Tongue (tissue), 2 donors: ENCODE data around the gene VTCN1. TPM values are rescaled to one million over a fixed set of nuclear protein-coding genes. Genes with fewer than 3 reads are reported as not detected.
"Not testable (repeated sequence)": the region's sequence is repeated elsewhere in the genome, so short reads cannot be mapped to it uniquely, and the experiment has no call there.

ENCODE experiments used
- DNase-seq: peaks from one replicate; pipeline ENCODE4 v3.0.0-alpha.2; 2015
- total RNA-seq: library from RNA; depleted of rRNA; stranded (reverse); fragments of >200 nt; gene quantifications from one replicate; pipeline ENCODE4 v1.2.3, GENCODE V29; 2014

Gene VTCN1
- total RNA-seq, 1 donor from 2014 or later = 3.8 TPM

DNA sequence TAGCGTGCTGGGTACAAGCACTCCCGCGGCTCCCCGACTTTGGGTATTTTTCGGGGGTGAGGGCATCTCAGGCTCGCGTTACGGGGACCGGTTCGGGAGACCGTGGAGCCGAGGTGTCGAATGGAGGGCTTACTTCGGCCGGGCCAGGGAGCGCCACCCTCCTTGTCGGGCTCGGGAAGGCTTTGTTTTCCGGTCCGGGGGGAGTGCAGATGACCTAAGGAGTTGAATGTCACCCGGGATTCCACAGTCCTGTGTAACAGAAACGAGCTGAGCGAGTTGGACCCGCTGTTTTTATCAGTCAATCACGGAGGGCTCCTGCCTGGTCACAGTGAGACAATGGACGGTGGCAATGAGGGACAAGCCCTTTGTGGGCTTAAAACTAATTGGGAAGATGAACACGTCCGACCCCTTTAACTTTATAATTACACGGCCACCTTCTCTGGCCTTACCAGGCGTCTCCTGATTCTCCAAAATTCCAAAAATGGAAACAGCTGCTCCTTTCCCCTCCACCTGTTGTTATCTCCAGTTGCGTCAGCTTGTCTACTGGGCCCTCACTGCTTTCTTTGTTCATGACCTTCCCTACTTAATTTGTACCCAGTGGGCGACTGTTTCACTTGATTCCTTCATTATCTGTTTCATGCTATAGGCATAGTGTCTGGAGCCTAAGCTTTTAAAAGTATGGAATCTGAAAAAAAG lies 88.2 kb downstream of the VTCN1 start:
- DNase-seq = peak; percentile 78

DNA sequence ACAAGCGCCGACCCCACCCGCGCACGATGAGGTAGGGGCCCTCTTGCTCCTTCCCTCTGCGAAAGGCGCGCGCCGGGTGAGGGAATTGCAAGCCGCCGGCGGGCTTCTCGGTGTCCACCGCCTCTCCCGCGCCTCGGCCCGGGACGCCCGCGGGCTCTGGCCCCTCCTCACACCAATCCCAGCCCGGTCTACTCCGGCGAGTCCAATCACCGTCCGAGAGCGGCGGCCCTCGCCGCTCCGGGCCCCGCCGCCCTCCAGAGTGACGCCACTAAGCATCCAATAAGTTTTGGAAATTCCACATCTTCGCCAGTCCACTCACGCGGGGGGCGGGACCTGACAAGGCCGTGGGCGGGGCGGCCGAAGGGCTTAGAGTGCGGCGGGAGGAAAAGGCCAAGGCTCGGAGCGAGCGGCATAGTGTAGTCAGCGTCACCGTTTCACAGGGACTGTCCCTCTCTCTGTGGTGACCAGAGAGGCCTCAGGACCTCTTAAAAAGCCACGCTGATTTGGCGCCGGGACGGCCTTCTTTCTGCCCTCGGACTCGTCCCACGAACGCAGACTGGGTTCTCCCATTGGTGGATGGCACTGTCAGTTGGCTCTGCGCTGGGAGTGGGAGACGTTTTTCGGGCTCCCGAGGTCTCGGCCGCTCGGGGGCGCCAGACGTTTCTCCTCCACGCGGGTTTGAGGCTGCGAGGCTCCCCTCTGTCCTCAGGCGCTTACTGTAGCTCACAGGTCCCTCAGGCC lies 89.0 kb downstream of the VTCN1 start, which contains the start of gene TRIM45:
Gene TRIM45 (minus strand): TSS at position 161 of the 741 bp plus-strand sequence. CDS start 548 bp downstream, outside the sequence.
- peak; percentile 99 for DNase-seq

- DNase-seq = peak; percentile 61
These were observed 89.7 kb downstream of the VTCN1 start for GRCh38 chr1:117120774-117121588.

- DNase-seq = not testable (repeated sequence)
These were observed 91.6 kb downstream of the VTCN1 start for GRCh38 chr1:117119144-117119543.

DNA sequence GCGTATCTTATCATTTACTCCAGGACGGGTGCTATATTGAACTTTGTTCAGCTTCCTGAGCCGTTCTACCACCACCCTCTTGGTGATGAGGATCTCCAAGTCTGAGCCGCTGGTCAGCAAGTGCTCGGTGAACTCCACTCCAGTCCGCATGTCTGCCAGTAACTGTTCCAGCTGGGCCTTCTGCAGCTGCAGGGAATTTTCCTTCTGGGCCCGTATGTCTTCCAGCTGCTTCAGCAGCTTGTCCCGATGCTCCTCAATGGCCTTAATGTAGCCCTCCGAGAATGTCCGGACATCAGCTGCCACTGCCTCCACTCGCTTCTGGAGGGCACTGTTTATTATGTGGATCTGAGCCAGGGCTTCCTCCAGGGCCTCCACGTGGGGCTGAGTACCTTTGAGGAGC lies 92.6 kb downstream of the VTCN1 start:
- peak; percentile 66 for DNase-seq

DNA sequence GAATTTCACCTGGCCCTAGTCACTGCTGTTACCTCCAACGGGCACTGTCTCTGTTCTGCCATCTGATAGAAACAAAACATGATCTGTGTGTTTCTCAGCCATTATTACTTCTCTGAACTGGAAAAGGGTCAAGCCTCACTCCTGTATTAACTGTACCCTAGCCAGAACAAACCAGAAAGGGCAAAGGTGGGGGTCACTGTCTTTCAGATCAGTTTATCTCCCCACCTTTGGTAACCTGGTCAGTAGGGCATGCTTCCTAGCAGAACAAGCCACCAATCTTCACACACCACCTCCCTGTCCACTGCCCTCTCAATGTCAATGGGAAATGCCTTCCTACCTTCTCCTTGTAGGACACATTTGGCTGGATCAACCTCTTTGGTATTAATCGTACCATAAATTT lies 93.0 kb downstream of the VTCN1 start:
- no peak for DNase-seq

- DNase-seq = no peak
These were observed 94.0 kb downstream of the VTCN1 start for GRCh38 chr1:117116784-117117130.

DNA sequence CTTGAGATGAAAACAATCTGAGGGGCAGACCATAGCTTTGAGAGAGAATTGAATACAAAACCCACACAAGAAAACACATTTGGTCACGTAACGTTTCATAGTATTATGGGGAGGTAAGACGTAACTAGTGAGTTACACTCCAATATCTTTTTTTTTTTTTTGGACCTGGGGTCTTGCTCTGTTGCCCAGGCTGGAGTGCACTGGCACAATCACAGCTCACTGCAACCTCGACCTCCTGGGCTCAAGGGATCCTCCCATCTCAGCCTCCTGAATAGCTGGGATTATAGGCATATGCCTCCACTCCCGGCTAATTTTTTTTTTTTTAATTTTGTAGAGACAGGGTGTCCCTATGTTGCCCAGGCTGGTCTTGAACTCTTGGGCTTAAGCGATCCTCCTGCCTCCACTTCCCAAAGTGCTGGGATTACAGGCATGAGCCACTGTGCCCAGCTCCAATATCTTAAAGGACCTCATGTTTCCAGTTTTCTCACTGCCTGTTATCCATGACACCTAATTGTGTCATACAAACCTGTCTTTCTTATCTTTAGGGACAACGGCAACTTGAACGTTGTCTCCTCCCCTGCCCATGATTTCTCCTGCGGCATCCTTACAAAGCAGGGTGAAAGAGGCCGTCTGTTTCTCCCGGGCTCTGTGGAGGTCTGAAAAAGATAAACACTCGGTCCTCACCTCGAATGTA lies 94.5 kb downstream of the VTCN1 start:
- no peak for DNase-seq

DNA sequence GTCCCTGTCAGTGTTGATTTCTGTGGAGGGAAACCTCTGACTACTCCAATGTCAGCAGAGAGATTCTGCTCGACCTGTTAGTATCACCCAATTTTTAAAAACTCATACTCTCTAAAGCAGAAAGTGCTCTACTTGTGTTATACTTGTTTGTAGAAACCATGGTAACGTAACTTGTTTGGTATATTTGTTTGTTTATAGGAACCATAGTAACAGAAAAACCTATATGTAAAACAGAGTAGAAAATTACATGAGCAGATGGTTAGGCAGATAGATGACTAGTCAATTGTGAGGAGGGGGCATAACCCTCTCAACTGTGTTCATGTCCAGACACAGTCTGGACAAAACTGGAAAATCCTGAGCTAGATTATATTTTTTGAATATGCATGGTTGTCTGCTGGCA lies 95.8 kb downstream of the VTCN1 start:
- no peak for DNase-seq

GRCh38 chr1:117113199-117113598 lies 97.5 kb downstream of the VTCN1 start:
- no peak for DNase-seq

GRCh38 chr1:117112047-117112717 lies 98.5 kb downstream of the VTCN1 start:
- DNase-seq = no peak

GRCh38 chr1:117110774-117111173 lies 100.0 kb downstream of the VTCN1 start:
- no peak for DNase-seq

DNA sequence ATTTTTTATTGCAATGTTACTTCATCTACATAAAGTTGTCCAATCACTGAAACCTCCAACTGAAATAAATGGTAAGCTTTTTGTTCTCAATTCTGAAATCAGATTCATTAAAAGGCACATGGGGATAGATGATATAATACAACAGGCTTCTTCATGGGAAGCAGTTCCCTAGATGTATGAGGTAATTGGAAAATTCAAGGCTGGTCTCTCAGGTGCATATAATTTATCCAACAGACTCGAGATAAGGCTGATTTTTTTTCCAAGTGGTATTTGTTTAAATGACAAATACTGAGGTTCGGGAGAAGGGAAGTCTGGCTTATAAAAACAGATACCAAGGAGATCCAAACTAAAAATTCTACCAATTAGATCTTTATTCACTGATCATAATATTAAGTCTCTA lies 103.4 kb downstream of the VTCN1 start:
- DNase-seq = no peak

DNA sequence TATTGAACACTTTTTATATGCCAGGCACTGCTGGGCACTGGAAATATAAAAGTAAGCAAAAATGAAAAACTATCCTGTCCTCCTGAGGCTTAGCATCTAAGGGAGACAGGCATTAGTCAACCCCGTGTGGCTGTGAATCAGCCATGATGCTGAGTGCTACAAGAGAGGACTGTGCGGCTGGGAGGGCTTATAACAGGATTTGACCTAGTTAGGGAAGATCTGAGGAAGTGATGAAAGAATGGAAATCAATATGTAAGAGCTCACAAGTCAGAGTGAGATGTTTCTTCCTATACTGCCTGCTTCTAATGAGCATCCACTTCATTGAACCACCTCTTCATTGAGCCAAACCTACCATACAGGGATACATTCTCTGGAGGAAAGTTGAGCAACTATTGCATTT lies 104.2 kb downstream of the VTCN1 start:
- DNase-seq = no peak

- no peak for DNase-seq
These were observed 105.0 kb downstream of the VTCN1 start for GRCh38 chr1:117105722-117106121.

DNA sequence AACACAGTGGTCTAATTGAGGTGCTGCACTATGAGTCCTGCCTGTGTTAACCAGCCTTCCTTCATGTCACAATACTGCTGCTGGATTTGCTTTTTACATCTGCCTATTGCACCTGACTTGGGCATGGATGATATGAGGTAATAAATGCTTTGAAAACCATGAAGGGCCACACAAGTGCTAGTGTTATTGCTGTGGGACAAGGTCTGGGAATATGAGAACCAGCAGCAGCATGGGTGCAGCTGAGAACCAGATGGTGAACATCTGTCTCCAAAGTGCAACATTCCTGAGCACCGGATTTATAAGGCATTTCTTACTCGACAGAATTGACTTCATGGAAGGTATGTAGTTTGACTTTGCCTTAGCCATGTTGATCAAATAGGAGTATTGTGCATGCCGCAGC lies 105.7 kb downstream of the VTCN1 start:
- peak; percentile 40 for DNase-seq

DNA sequence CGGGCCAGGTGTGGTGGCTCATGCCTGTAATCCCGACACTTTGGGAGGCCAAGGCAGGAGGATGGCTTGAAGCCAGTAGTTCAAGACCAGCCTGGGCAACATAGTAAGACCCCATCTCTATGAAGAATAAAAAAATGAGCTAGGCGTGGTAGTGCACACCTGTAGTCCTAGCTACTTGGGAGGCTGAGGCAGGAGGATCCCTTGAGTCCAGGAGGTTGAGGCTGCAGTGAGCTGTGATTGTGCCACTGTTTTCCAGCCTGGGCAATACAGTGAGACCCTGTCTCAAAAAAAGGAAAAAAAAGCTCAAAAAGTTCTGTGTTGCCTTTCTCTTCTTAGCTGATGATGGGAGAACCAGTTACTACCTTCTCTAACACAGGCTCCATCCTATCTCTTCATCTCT lies 108.9 kb downstream of the VTCN1 start:
- not testable (repeated sequence) for DNase-seq

- DNase-seq = no peak
These were observed 109.4 kb downstream of the VTCN1 start for GRCh38 chr1:117101334-117101733.

DNA sequence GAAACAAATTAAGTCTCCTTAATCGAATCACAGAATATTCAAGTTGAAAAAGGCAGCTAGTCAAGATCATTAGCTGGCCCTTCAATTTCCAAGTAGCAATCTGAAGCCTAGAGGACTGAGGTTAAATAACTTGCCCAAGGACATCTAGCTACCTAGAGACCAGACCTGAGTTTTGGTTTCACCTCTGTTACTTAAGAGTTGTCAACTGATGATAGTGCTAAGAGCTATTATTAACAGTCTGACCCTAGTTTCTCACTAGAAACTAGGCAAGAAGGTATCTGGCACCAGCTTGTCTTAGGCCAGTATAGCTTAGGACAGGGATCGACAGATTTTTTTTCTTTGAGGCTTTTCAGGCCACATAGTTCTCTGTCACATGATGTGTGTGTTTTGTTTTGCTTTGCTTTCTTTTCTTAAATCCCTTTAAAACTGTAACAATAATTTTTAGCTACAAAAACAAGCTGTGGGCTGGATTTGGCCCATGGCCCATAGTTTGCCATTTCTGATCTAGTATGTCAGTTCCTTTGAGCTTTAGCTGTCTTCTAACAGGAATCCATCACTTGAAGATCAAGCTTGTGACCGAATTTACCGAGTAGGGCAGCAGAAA lies 112.3 kb downstream of the VTCN1 start:
- no peak for DNase-seq

DNA sequence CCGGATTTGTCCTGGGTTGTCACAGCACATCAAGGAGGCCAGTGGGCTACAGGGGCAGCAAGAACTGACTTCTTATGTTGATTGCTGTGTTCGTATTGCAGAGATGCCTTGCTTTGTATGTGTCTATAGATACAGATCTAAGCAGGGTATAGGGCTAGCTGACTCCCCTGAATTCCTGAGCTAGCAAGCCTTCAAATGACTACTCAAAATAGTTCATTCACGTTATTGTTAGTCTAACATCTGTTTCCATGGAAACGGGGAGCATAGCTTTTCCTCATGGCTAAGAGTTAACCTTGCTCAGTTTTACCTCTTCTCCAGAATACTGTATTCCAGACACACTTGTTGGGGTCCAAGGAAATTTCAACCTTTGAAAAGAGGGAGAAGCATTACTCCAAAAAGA lies 113.3 kb downstream of the VTCN1 start:
- DNase-seq = no peak

- DNase-seq = no peak
These were observed 113.7 kb downstream of the VTCN1 start for GRCh38 chr1:117096951-117097408.
